Breast epithelium (tissue), 4 donors: ENCODE results near the gene DRG2. TPM values are rescaled to one million over a fixed set of nuclear protein-coding genes. Genes with fewer than 3 reads are reported as not detected.

Source experiments
- DNase-seq, 2 donors: peaks; one replicate each; pipeline ENCODE4 v3.0.0-alpha.2; 2019; ENCODE audit warnings: low spot score in 2 of 2
- H3K27ac ChIP-seq, 2 donors: fragments of 200-600 bp; sonication (generic) in 1 of 2; one replicate each; pipeline ENCODE4 v1.5.1; 2016 to 2019; ENCODE audit warnings: mild to moderate bottlenecking in 1 of 2
- H3K27me3 ChIP-seq, 2 donors: fragments of 200-600 bp; sonication (generic) in 1 of 2; one replicate each; pipeline versions ENCODE4 v1.5.1 to v1.6.0; 2017 to 2019; ENCODE audit warnings: control low read depth in 1 of 2, mild to moderate bottlenecking in 1 of 2
- H3K36me3 ChIP-seq: fragments of 200-600 bp; one replicate; pipeline ENCODE4 v1.5.1; 2019
- H3K4me1 ChIP-seq, 2 donors: fragments of 200-600 bp; sonication (generic); one replicate each; pipeline ENCODE4 v1.5.1; 2016 to 2019; ENCODE audit warnings: control low read depth in 1 of 2
- H3K4me3 ChIP-seq, 3 donors: fragments of 200-600 bp; sonication (generic); 1 replicate in 2 of 3; 2 replicates in 1 of 3; pipeline ENCODE4 v1.5.1; 2016 to 2019; ENCODE audit warnings: mild to moderate bottlenecking in 3 of 3, moderate library complexity in 2 of 3
- H3K9me3 ChIP-seq, 2 donors: fragments of 200-600 bp; sonication (generic) in 1 of 2; one replicate each; pipeline ENCODE4 v1.5.1; 2016 to 2019; ENCODE audit warnings: control low read depth in 1 of 2
- POLR2A ChIP-seq: fragments of 450-650 bp; IDR thresholded peaks from one replicate; pipeline ENCODE4 v1.6.1; 2016; ENCODE audit warnings: antibody characterized with exemption, mild to moderate bottlenecking, moderate library complexity
- POLR2AphosphoS5 ChIP-seq, 3 donors: sonication (generic); formaldehyde crosslinking; IDR thresholded peaks; one replicate each; pipeline ENCODE4 v1.6.1; 2017; ENCODE audit warnings: antibody characterized with exemption in 3 of 3
- intact Hi-C: fragments of 100-400 bp; cut with DNase I; formaldehyde crosslinking; loops from one replicate; pipeline ENCODE4 v1.15.1; 2023; ENCODE audit warnings: low total_unique reads
- total RNA-seq, 3 donors: library from RNA; depleted of rRNA; stranded (reverse); fragments of >200 nt; gene quantifications; one replicate each; pipeline ENCODE4 v1.1.0, GENCODE V29; 2016
- TF ChIP-seq, protein P1 (sequence below), 3 donors: fragments of 450-650 bp; IDR thresholded peaks; one replicate each; pipeline ENCODE4 v1.5.1; 2016 to 2017; ENCODE audit warnings: antibody characterized with exemption in 3 of 3, mild to moderate bottlenecking in 3 of 3, moderate library complexity in 3 of 3

DRG2 gene
- total RNA-seq, 3 donors from 2014 or later: 36.4 to 42.0 (median 40.3) TPM

DNA sequence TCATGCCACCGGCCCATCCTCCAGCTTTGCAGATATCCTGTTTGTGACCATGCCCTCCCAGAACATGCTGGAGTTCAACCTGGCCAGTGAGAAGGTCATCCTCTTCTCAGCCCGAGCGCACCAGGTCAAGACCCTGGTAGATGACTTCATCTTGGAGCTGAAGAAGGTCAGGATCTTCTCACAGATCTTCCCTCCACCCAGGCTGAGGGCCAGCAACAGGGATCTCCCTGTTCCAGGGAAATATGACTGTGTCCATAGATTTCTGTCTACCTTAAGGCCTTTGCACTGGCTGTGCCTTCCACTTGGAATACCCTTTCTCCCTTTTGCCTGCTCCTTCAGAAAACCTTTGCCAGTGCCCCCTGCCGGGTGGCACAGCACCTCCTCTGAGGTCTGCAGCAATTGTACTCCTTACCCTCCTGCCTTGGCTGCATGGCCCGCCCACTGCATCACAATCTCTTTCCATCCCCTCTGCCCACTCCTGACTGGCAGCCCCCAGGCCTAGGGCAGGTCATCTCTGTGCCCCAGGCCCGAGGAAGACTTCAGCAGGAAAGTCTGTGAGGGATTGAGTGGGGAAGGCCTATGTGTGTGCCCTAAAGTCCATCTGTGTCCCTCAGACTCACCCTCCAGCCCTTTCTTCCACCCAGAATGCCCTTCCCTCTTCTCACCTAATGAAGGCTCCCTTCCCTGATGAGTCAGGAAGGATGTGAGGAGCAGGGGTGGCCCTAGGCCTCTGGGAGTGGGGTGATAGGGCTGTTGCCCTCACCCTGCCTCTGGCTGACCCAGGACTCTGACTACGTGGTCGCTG lies 68.6 kb downstream of the DRG2 start:
- intact Hi-C loops: no loop called here
- H3K4me3 ChIP-seq: no peak overlapping the region
- DNase-seq: no peak
- peaks cover 6 to 8% of the 10 kb centered on the region in 2 donors for H3K4me1 ChIP-seq
- H3K36me3 ChIP-seq: no peaks in the 10 kb centered on the region
- TF ChIP-seq, protein P1, sequence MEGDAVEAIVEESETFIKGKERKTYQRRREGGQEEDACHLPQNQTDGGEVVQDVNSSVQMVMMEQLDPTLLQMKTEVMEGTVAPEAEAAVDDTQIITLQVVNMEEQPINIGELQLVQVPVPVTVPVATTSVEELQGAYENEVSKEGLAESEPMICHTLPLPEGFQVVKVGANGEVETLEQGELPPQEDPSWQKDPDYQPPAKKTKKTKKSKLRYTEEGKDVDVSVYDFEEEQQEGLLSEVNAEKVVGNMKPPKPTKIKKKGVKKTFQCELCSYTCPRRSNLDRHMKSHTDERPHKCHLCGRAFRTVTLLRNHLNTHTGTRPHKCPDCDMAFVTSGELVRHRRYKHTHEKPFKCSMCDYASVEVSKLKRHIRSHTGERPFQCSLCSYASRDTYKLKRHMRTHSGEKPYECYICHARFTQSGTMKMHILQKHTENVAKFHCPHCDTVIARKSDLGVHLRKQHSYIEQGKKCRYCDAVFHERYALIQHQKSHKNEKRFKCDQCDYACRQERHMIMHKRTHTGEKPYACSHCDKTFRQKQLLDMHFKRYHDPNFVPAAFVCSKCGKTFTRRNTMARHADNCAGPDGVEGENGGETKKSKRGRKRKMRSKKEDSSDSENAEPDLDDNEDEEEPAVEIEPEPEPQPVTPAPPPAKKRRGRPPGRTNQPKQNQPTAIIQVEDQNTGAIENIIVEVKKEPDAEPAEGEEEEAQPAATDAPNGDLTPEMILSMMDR (IDR thresholded peaks at IDR 0.05): no peak
- no peak for TF ChIP-seq POLR2A
- TF ChIP-seq POLR2AphosphoS5 (IDR thresholded peaks at IDR 0.05): no peak
- no peaks in the 10 kb centered on the region for H3K27me3 ChIP-seq
- H3K9me3 ChIP-seq: no peaks in the 10 kb centered on the region
- H3K27ac ChIP-seq: peak overlapping the region; percentile 25 to 89

DNA sequence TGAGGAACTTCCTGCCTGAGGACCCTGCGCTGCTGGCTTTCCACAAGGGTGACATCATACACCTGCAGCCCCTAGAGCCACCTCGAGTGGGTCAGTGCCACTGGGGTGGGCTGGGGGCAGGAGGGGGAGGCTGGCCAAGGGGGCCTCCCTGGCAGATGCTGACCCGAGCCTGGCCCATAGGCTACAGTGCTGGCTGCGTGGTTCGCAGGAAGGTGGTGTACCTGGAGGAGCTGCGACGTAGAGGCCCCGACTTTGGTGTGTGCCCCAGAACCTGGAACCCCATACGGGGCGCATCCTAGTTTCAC lies 69.2 kb downstream of the DRG2 start:
- Histone ChIP-seq H3K36me3 (no peaks in the 10 kb centered on the region), H3K9me3 (no peaks in the 10 kb centered on the region), H3K27ac (peak overlapping the region in 1 of 2 donors; percentile 89), H3K4me3 (no peak overlapping the region), H3K27me3 (no peaks in the 10 kb centered on the region), H3K4me1 (peaks cover 6 to 8% of the 10 kb centered on the region in 2 donors)
- intact Hi-C loops: no loop called here
- TF ChIP-seq, protein P1 (IDR thresholded peaks at IDR 0.05): no peak
- TF ChIP-seq POLR2A (no peak), POLR2AphosphoS5 (IDR thresholded peaks at IDR 0.05) (no peak)
- no peak for DNase-seq

Other genes starting within 250 kb of the DRG2 start
- gene TOM1L2, start 115.5 kb upstream of the DRG2 start, total RNA-seq: 10 to 100 TPM; 32.3 to 39.1 (median 36.4) TPM
- 10 to 100 TPM in 2 of 3 donors, under 1 TPM in 1; 0.96 to 18.0 (median 10.5) TPM for gene DRC3, start 115.1 kb upstream of the DRG2 start, total RNA-seq
- gene ATPAF2, start 48.8 kb upstream of the DRG2 start, total RNA-seq: 10 to 100 TPM; 12.9 to 15.7 (median 13.0) TPM
- 10 to 100 TPM; 11.1 to 23.8 (median 12.1) TPM for gene GID4, start 48.5 kb upstream of the DRG2 start, total RNA-seq
- gene MYO15A, start 20.8 kb downstream of the DRG2 start, total RNA-seq: 1 to 10 TPM; 1.2 to 2.9 (median 2.2) TPM
- 10 to 100 TPM; 80.0 to 90.0 (median 82.3) TPM for gene ALKBH5, start 95.9 kb downstream of the DRG2 start, total RNA-seq
- 10 to 100 TPM; 16.0 to 21.6 (median 18.4) TPM for gene LLGL1, start 137.7 kb downstream of the DRG2 start, total RNA-seq
- 100 to 1,000 TPM; 235 to 298 (median 293) TPM for gene FLII, start 170.8 kb downstream of the DRG2 start, total RNA-seq
- gene MIEF2, start 172.7 kb downstream of the DRG2 start, total RNA-seq: 10 to 100 TPM in 2 of 3 donors, 1 to 10 TPM in 1; 9.8 to 29.6 (median 19.0) TPM
- 10 to 100 TPM; 25.9 to 46.5 (median 30.1) TPM for gene TOP3A, start 227.0 kb downstream of the DRG2 start, total RNA-seq
- 10 to 100 TPM; 16.4 to 20.9 (median 16.8) TPM for gene SMCR8, start 227.3 kb downstream of the DRG2 start, total RNA-seq